NCI-H1436 treated with DMSO at 0.1 percent for 48 hours (cell line): ENCODE measurements around the gene LRRC4B.

Experiments used
- DNase-seq: peaks from one replicate; lab custom pipeline; 2025; lab: John Stamatoyannopoulos, UW

The LRRC4B gene

GRCh38 chr19:50522881-50523280 is 45.4 kb downstream of the LRRC4B start:
- no peak for DNase-seq

DNA sequence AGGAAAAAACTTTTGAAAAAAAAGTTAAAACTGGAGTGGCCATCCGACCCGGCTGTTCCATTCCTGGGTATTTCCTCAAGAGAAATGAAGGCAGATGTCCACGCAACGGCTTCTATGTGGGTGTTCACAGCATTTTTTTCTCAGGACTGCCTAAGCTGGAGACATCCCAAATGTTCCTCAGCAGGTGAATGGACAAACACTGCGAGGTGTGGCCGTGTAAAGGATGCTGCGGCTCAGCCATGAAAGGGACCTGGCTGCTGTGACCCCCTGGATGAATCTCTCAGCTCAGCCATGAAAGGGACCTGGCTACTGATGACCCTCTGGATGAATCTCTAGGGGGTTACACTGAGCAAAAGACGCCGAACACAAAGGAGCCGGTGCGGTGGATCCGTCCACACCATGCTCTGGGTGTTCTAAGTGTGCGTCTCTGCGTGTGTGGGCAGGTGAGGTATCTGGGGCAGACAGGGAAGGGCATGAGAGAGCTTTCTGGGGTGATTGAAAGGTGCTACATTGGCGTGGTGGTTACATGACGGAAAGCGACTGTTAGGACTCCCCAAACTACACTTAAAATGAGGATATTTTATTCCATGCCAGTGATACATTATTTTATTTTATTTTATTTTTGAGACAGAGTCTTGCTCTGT is 47.3 kb downstream of the LRRC4B start:
- no peak for DNase-seq

GRCh38 chr19:50519006-50519575 is 49.1 kb downstream of the LRRC4B start:
- no peak for DNase-seq

DNA sequence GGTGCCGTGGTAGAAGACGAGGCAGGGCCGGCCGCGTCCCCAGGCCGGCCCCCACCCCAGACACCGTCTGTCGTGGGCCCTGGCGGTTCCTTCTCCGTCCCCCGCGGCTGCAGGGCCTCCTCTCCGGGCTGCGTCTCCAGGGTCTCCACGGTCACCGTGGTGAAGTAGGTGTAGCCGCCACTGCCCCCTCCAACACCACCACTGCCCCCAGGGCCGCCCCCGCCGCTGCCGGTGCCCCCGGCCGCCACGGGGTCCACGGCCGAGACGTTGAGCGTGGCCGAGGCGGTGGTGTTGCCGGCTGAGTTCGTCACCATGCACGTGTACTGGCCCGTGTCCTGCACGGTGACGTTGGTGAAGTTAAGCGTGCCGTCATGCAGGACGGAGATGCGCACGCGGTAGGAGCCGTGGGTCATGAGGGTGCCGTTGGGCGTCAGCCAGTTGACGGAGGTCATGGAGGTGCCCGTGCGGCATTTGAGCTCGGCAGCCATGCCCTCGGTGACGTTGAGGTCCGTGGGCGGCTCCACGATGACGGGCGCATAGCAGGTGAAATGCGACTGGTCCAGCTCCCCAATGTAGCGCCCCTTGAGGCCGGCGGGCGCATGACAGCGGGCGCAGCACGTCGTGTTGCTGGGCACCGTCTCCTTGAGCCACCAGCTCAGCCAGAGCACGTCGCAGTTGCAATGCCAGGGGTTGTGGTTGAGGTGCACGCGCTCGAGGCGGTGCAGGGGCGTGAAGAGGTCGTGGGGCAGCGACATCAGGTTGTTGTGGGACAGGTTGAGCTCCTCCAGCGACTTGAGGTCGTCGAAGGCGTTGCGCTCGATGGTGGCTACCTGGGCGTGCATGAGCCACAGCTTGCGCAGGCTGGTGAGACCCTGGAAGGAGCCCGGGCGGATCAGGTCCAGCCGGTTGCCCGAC is 49.9 kb downstream of the LRRC4B start:
- DNase-seq, result no peak

DNA sequence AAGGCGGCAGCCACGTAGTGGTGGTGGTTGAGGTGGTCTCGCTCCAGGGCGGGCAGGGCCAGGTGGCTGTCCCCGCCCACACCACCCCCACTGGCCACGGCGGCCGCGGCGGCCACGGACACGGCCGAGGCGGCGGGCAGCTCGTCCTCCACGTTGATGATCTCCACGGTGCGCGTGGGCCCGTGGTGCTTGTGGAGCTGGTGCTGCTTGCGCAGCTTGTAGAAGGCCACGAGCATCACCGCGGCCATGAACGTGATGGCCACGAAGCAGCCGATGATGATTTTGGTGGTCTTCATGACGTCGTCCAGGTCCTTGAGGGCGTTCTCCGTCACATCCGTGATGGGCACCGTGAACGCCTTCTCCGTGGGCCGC is 50.5 kb downstream of the LRRC4B start:
- no peak for DNase-seq

DNA sequence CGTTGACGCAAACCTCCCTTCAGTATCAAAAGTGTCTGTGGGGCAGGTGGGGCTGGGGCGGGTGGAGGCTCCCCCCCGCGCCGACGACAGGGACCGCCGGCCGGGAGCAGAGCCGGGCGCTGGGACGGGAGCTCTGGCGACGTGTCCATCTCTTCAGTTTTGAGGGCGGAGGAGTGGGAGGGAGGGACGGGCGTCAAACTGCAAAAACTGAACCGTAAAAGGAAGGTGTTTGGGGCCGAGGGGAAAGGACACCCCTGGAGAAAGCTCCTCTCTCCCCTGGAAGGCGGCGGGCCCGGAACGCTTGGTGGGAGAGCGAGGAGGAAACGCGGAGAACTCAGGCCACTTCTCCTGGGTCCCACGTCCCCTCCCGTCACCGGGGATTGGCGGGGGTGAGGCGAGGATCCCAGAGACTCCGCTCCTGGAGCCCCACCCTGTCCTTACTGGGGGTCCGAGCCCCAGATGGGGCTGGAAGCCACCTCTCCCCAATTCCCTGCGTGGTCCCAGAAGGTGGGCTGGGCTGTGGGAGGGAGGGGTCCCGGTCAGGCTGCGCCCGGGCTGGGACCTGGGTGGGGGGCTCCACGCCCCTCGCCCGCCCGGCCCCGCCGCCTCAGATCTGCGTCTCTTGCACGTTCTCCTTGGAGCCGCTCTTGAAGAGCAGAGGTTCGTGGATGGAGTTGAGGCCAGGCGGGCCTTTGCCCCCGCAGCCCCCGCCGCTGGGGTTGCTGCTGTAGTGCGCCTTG is 51.1 kb downstream of the LRRC4B start:
- DNase-seq, result no peak

GRCh38 chr19:50516456-50516855 is 51.8 kb downstream of the LRRC4B start:
- no peak for DNase-seq

- DNase-seq, result no peak
Observed at GRCh38 chr19:50515168-50515561, 53.1 kb downstream of the LRRC4B start.

DNA sequence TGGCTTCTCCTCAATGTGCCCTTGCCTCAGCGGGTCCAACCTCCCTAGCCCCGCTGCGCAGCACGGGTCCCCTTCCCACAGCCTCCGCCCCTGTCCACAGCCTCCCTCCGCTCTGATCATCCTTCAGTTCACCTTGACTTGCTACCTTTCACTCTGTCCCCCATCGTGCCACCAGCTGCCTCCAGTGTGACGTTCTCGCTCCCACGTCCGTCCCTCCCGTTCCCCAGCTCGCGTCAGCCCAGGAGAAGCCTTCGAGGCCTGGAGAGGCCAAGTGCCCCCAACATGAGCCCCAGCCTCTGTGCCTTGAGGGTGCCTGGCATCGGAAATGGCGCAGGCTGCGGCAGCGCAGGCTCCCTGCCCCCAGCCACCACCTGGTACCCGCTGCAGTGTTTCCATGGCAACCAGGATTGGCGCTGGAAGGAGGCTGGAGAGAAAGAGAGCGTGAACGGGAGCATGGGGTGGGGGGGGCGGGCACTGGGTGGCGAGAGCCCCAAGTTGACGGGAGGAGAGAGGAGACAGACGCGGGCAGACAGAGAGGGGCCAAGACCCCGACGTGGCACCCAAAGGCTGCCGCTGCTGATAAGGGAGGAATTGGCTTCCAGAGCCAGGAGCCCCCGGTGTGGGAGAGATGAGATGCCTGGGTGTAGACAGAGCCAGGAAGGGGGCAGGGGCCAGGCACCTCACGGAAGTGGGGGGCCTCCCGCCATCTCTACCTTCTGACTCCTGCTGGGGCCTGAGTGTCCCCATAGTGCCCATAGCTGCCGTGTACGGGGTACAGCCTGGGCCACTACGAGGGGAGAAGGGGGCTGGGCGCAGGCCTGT is 53.7 kb downstream of the LRRC4B start:
- DNase-seq, result peak; percentile 57

DNA sequence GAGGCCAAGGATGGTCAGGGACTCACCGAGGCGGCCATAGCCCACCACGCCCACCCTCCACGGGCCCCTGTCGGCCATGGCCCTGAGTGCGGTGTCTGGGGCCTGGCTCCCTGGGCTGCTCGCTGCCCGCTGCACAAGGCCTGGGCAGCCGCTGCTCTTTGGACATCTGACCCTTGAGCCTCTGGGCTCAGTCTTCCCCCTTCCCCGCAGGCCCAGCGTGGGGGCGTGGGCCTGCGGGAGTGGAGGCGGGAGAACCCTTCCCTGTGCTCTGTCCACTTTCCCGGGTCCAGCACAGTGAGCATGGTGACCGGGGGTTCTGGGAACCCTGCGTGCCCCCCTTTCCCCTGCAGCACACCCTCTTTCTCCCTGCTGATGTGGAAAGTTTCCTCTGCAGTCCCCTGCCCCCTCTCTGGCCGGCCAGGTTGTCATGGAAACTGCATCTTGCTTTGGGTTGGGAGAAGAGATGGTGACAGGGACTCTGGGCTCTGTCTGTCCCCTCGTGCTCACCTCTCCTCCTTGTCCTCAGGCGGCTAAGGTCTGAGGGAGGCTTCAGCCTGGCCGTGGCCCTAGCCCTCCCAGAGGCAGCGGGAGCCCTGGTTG is 54.4 kb downstream of the LRRC4B start, which contains the start of gene ASPDH:
ASPDH (minus strand) TSS at position 168 of the 600 bp plus-strand sequence; CDS start at position 78, 90 bp downstream.
- no peak for DNase-seq

DNA sequence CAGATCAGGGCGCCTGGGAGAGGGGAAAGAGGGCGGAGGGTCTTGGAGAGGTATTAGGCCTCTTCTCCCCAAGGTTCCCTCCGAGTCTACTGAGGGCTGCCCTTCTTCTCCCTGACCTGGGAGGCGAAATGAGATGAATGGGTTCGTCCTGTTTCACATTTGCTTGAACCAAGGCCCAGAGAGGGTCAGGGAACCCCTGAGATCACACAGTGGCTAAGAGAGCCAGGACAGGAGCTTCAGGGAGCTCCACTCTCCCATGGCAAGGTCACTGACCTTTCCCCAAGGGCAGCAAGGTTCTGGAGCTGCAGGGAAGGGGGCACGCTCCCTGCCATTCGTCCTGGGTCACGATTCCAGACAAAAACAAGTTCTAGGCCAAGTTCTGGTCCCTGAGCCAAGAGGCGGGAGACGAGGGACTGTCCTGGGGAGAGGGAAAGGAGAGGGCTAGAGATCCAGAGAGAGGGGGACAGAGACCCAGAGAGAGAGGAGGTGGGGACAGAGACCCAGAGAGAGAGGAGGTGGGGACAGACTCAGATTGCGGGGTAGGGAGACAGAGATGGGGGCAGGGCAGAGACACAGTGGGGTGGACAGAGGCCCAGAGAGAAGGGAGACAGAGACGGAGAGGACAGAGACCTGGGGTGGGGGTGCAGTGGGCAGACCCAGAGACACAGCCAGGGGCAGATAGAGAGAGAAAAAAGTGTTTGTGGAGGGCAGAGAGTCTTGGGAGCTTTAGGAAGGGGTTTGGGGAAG is 55.1 kb downstream of the LRRC4B start:
- no peak for DNase-seq

DNA sequence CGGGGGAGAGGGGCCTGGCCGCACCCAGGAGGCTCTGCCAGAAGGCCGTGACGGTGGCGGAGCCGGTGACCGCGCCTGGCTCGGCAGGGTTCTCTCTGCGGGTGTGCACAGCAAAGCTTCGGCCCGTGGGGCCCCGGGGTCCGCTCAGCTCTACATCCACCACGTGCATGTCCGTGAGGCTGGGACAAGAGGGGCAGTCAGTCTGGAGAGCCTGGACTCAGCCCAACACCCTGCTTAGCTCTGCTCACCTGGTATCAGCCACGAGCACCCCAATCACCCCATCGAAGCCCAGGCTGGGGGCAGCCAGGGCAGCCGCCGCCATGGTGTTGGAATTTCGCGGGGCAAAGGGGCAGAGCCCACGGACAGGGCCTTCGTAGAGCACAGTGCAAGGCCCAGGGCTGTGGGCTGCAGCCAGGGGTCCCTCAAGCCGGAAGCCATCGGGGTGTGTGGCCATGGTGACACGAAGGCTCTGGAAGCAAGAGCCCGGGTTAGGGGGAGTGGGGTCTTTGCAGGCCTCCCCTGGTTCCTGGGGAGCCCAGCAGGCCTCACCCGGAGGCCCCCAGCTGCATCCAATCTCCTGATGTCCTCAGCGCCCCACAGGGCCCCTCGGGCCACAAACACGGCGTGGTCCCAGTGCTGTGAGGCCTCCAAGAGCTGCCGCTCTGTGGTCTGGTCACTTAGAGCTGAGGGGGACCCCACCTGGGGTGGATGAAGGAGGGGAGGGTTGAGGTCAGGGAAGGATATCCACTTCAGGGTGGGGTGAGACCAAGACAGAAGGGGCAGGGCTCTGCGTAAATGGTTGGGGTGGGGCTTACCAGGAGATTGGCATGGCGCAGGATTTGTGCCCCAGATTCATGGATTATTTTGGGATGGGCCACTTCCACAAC is 55.9 kb downstream of the LRRC4B start:
- DNase-seq, result no peak

DNA sequence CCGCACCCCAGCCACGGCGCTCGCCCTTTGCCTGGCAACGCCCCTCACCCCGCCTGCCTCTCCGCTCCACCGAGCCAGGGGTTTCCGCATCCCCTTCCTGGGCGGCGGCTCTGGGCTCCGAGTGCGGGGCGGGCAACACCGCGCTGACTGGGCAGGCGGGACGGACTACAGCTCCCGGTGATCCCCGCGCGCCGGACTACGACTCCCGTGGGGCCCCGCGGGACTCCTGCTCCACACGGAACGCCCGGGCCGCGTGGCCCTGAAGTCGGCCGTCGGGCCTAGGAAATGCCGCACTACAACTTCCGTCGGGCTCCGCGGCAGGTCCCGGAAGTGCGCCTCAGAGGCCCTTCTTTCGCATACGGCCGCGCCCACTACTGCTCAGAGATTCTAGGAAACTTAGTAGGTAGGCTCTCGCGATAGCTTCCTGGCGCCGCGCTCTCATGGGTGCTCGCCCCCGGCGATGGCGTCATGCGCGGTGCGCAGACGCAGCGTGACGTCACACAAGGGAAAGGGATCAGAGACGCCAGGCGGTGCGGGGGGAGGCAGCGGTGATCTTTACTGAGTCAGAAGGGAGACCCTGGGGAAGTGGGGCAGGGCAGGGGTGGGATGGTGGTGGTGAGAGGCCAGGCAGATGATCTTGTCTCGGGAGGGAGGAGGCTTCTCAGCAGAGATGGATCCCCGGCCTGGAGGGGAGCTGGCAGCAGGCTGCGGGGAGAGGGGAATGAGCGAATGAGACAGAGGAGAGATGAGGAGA is 57.0 kb downstream of the LRRC4B start, which contains the start of gene JOSD2:
JOSD2 (minus strand) TSS at position 123 of the 754 bp plus-strand sequence. CDS start 760 bp downstream, outside the sequence.
- DNase-seq, result peak; percentile 99

DNA sequence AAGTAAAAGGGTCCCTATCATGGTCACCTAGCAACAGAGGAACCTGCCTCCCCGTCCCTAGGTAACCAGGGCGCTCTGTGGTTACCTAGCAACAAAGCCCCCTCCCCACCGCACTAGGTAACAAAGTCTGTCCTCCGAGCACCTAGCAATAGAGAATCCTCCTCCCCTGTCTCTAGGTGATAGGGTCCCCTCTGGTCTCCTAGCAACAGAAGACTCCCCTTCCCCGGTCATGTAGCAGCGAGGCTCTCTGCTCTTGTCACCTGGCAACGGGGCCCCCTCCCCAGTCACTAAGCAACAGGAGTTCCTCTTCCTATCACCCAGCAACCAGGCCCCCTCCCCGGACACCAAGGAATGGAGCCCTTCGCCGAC is 57.6 kb downstream of the LRRC4B start:
- peak; percentile 77 for DNase-seq

- DNase-seq, result no peak
Observed at GRCh38 chr19:50510121-50510670, 58.0 kb downstream of the LRRC4B start.

DNA sequence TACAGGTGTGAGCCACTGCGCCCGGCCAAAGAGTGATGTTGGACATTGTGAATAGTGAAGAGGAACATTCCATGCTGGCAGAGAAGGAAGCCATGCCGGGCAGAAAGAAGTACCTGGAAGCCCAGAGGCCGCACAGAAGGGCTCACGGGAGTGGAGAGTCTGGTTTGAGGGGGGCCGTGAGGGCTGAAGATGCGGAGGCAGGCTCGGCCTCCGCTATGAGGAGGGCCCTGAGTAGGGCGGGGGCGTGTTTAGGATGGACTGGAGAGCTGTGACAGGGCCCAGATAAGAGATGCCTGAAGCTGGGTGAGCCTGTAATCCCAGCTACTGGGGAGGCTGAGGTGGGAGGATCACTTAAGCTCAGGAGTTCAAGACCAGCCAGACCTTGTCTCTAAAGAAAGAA is 58.9 kb downstream of the LRRC4B start:
- no peak for DNase-seq

- DNase-seq, result no peak
Observed at GRCh38 chr19:50508843-50509190, 59.4 kb downstream of the LRRC4B start.

DNA sequence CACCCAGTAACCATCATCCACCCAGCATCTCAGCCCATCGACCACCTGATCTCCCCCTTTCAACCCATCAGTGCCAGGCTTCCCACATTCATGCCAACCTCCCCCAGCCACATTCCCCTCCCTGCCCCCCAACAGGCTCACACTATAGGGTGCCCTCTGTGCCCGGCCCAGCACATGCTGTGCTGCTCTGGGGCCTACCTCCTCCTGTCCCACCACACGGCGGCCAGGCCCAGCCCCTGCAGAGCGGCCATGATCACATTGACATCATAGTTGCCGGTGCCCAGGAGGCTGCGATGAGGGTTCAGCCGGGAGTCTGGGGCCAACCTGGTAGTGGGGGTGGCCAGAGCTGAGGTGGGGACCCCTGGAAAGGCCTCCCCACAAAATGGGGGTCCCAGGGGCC is 60.9 kb downstream of the LRRC4B start:
- DNase-seq, result no peak
